Measurements from ENCODE around the gene ACO1. TPM values are rescaled to one million over a fixed set of nuclear protein-coding genes. Genes with fewer than 3 reads are reported as not detected.

Gene ACO1
- total RNA-seq, 1 experiment from 2014 or later, result 36.2 TPM

GRCh38 chr9:32334916-32335895 is 49.2 kb upstream of the ACO1 start:
- Histone ChIP-seq H3K27ac (ENCODE audit: low read depth, low read length) (no peak overlapping the region), H4K20me1 (ENCODE audit: insufficient read depth) (no peaks in the 10 kb centered on the region), H3K36me3 (ENCODE audit: control insufficient read depth in 1 of 2, insufficient read depth in 2 of 2, low read length in 2 of 2) (no peaks in the 10 kb centered on the region), H3K4me1 (ENCODE audit: control insufficient read depth in 1 of 2, insufficient read depth in 2 of 2, low read length in 2 of 2) (no peaks in the 10 kb centered on the region), H2AFZ (ENCODE audit: low read depth, low read length, poor library complexity, severe bottlenecking) (no peak overlapping the region), H3K27me3 (ENCODE audit: insufficient read depth, low read length) (no peaks in the 10 kb centered on the region), H3K9me2 (ENCODE audit: insufficient read depth) (no peaks in the 10 kb centered on the region), H3K9ac (ENCODE audit: low read length) (no peak overlapping the region), H3K79me2 (ENCODE audit: insufficient read depth, low read length) (no peaks in the 10 kb centered on the region), H3K4me2 (ENCODE audit: low read length) (no peak overlapping the region), H3K9me3 (ENCODE audit: control insufficient read depth in 1 of 2, insufficient read depth in 1 of 2, low read depth in 1 of 2, low read length in 2 of 2) (no peaks in the 10 kb centered on the region), H3K4me3 (replicated peaks in 1 of 2; ENCODE audit: low read depth in 1 of 2, low read length in 2 of 2) (no peak overlapping the region)
- POLR2A ChIA-PET, result no interaction called here
- no peak for DNase-seq (ENCODE audit: low read depth, low spot score)
- TF ChIP-seq MAX (IDR thresholded peaks at IDR 0.05), result no peak
- TF ChIP-seq CBX3 (IDR thresholded peaks at IDR 0.05; ENCODE audit: low read depth), result no peak
- no peak for TF ChIP-seq ELF1 (IDR thresholded peaks at IDR 0.05; ENCODE audit: borderline replicate concordance, low read depth)
- no peak for TF ChIP-seq YY1 (IDR thresholded peaks at IDR 0.05; ENCODE audit: extremely low read depth, insufficient replicate concordance, low read depth, low read length)
- no peak for TF ChIP-seq SP1 (IDR thresholded peaks at IDR 0.05; ENCODE audit: low read depth)
- TF ChIP-seq REST (IDR thresholded peaks at IDR 0.05; ENCODE audit: low read depth), result no peak
- no peak for TF ChIP-seq EZH2phosphoT487 (IDR thresholded peaks at IDR 0.05; ENCODE audit: borderline replicate concordance)
- TF ChIP-seq ATF3 (IDR thresholded peaks at IDR 0.05), result no peak
- TF ChIP-seq POLR2AphosphoS5 (IDR thresholded peaks at IDR 0.05; ENCODE audit: low read depth, low read length), result no peak
- TF ChIP-seq TCF7L2 (IDR thresholded peaks at IDR 0.05; ENCODE audit: borderline replicate concordance, extremely low read depth, insufficient read depth, insufficient read length), result no peak
- TF ChIP-seq FOSL1 (IDR thresholded peaks at IDR 0.05; ENCODE audit: low read depth), result no peak
- TF ChIP-seq CEBPB (IDR thresholded peaks at IDR 0.05; ENCODE audit: low read depth), result no peak
- BruUV-seq (replicated peaks), result no TSS peak
- ATAC-seq, result no peak
- intact Hi-C loops (cut with micrococcal nuclease), result loop anchor here (5.0 kb wide), 1 partner anchor 488 kb away; no protein-coding TSS in a partner anchor
- CTCF ChIA-PET, result no interaction called here
- RAD21 ChIA-PET (ENCODE audit: low non-redundant PET in 1 of 2, low total read pairs in 2 of 2, uncharacterized antibody in 2 of 2, unreplicated experiment in 2 of 2), result no interaction called here
